ENCODE measurements around the gene ARMC7.
"Not testable (repeated sequence)": the region's sequence is repeated elsewhere in the genome, so short reads cannot be mapped to it uniquely, and the experiment has no call there.

The ARMC7 gene

DNA sequence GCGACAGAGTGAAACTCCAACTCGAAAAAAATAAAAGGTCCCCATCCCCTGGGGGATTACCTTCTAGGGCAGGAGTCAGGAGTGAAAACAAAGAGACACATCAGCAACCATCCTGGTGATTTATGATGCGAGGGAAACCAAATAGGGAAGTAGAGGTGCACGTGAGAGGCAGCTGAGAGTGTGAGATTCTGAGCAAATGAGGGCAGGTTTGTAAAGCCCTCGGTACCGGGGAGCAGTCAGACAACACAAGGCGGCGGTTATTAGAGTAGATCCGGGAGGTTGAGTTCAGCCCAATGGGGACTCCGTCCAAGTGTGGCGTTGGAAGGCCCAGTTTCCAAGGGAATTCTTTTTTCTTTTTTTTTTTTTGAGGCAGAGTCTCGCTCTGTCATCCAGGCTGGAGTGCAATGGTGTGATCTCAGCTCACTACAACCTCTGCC lies 7.4 kb upstream of the ARMC7 start:
- DNase-seq, result peak; percentile 26 to 92 (median 72)

DNA sequence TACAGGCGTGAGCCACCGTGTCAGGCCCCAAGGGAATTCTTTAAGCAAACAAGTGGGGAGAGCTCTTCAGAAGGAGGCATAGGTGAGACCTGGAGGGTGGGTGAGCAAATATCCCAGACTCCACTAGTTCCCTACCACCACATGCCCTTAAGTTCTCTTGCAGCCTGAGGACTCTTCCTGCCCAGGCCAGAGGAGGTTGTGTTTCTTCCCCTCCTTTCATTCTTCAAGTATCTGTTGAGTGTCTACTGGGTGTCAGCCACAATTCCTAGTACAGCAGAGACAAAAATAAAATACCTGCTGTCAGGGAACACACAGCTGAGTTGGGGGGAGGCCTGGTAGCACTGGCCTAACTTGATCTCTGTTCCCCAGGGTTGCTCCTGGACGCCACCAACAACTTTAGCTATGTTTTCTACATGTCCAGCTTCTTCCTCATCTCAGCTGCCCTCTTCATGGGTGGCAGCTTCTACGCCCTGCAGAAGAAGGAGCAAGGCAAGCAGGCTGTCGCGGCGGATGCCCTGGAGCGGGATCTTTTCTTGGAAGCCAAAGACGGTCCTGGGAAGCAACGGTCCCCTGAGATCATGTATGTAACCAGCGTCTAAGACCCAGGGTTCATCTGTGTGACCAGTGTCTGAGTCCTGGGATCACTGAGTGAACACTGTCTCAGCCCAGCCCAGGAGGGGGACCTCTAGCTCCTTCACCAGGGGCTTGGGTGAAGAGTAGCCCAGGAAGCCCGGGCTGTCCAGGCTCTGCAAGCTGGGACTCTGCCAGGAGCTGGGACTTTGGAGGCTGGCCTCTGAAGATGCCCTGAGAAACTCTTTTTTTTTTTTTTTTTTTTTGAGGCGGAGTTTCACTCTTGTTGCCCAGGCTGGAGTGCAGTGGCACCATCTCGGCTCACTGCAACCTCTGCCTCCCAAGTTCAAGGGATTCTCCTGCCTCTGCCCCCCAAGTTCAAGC lies 5.9 kb upstream of the ARMC7 start:
- DNase-seq, result no peak

DNA sequence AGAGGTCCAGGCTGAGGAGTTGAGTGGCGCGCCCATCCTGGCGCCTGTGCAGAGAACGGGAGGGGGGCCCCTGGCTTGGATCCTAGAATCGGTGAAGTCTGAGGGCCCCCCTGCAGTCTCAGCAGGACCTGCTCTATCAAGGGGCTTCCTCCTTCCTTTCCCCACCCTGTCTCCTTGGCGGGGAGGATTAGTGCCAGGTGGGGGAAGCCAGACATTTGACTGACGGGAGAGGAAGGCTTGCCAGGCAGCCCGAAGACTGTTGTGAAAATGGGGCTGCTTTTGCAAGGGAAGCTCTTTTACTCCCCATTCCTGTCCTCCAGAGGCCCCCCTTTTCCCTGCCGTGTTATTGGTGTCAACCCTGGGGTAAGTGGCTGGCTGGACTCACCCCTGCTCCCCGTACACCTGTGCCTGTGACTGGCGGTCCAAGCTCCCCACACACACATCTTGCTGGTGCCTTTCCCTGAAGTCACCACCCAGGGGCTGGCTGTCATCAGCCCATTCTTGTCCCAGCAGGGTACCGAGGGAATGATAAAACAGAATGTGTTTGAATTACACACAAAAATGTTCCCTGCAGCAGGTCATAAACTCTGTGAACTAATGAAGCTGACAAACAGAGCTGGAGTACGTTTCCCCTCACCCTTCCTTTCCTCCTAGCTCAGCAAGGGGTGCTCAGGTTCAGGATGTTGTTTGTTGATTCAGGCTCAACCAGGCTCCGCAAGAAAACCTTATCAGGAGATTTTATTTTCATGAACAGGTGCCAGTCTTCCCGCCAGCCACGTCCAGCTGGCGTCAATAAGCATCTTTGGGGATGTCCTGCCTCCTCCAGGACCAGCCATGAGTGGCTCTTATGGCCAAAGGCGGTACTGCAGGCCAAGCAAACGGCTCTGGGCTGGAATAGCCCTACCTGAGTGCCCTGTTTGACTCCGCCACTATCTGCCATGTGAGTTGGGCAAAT lies 4.4 kb upstream of the ARMC7 start:
- DNase-seq, result peak; percentile 80 to 95 (median 81)

DNA sequence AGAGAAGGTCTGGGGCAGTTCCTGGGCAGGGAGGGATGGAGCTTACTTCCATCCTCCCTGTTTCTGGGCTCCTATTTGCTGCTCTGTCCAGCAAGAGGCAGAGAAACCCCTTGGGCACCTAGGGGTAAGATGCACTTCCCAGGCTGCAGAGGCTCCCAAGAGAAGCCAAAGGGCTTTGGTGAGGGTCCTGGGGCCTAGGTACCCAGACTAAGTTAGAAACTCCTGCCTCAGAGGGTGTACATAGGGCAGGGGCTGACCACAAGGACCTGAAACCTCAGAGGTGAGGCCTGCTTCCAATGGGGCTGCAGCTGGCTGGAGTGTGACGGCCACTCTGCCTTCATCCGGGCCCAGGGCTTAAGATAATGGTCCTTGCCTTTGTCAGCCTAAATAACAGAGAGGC lies 1.6 kb upstream of the ARMC7 start:
- no peak for DNase-seq

DNA sequence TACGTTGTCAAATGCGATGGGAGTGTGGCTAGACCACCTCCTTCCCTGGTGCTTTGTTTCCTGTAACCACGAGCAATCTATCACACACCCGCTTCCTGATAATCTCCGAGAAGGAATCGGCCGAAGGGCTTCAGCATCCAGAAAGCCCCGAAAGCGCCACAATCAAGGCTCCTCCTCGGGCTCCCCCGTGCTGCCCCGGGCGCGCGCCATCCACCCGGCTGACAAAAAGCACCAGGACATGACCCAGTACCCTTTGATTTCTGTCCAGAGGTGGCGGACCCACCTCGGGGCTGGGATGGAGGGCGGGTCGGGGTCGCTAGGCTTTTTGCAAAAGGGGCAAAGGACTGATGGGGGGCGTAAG lies 743 bp upstream of the ARMC7 start:
- no peak for DNase-seq

DNA sequence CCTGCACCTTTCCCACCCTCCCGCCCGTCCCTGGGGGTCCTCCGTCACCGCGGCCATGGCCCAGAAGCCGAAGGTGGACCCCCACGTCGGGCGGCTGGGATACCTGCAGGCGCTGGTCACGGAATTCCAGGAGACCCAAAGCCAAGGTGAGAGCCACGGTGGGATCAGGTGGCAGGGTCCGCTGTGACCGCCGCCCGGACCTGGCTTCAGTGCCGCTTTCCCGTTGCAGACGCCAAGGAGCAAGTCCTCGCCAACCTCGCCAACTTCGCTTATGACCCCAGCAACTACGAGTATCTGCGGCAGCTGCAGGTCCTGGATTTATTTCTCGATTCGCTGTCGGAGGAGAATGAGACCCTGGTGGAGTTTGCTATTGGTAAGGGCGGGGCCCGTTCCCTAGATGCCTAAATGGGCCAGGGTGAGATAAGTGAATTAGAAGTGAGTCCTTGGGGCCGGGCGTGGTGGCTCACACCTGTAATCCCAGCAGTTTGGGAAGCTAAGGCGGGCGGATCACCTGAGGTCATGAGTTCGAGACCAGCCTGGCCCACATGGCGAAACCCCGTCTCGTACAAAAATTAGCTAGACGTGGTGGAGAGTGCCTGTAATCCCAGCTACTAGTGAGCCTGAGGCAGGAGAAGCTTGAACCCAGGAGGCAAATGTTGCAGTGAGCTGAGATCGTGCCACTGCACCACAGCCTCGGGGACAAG lies 617 bp downstream of the ARMC7 start:
- DNase-seq, result peak in 2 of 3 experiments; percentile 36 to 43

DNA sequence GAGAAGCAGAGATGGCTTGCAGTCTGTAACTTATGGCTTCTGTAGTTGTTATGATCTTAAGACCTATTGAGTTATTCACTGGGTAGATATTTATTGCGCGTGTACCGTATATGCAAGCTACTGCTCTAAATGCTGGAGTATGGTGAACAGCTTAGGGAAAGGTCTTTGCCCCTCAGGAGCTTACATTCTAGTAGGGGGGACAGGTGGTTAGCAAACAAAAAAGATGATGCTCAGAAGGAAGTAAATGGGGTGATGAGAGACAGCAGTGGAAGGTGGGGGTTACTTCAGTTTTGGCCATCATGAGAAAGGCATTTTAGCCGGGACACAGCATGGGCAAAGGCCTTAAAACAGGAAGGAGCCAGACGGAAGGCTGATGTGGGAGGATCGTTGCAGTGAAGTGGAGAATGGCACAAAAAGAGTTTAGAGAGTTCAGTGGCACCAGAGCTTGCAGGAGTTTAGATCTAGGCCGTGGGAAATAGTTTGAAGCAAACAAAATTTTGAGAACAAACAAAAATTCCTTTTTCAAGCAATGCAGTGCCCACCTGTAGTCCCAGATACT lies 2.1 kb downstream of the ARMC7 start:
- DNase-seq, result no peak

DNA sequence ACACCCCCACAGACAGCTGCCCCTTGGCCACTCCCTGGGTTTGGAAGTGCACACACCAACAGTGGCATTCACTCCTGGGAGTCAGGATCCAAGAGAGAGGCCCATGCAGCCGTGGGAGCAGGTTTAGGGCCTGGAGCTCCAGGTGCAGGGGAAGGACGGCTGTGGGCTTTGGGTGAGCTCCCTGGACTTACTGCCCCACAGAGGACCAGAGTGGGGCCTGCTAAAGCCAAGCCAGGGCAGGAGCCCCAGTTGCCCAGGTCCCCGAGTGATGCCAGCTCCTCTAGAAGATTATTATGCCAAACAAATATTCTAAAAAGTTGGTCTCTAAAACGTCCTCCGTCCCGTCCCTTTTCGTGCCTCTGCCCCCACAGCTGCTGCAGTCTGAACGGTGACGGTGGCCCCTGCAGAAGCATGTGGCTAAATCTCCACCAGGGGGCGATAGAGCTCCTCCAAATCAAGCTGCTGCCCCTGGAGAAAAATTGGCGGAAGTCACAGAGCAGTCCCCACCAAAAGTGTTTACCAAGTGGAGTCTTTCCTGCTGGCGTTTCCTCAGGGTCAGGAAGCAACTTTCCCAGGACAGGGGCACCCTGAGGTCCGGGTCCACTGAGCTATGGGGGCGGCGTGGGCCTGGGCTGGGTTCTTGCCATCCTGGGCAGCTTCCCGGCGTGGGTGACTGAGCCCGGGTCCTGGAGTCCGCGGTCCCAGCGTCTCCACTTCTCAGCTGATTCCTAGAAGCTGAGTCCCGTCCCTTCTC lies 4.2 kb downstream of the ARMC7 start:
- DNase-seq, result peak; percentile 61 to 86 (median 81)

DNA sequence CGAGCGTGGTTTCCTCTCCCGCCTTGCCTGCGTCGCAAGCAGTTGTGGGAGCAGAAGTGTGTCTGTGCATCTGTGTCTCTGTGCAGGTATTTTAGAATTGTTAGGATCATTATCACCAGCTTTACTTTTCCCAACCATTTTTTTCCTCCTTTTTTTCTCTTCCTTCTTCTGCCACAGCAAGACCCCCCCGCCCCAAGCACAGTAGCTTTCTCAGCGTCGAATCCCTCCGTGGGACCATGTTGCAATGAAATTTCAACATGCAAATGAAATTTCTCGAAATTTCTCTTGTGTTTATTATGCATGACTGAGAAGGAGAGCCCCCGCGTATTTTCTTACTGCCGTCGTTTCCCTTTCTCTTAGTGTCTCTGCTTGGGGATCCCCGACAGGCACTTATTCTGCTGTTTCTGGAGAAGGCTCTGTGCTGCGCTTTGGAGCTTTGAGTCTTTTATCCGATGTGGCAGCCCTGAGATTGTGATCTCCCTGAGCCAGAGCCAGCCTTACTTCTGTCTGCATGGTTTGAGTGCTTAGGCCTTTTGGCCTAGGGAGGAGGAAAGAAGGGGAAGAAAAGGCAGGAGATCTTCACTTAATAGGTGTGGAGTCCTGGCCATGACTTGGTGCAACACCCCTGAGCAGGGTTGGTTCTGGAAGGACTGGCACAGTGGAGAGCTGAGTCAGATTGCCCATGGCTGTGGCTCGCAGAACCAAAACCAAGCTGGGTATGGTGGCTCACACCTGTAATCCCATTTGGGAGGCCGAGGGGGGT lies 5.0 kb downstream of the ARMC7 start:
- no peak for DNase-seq

DNA sequence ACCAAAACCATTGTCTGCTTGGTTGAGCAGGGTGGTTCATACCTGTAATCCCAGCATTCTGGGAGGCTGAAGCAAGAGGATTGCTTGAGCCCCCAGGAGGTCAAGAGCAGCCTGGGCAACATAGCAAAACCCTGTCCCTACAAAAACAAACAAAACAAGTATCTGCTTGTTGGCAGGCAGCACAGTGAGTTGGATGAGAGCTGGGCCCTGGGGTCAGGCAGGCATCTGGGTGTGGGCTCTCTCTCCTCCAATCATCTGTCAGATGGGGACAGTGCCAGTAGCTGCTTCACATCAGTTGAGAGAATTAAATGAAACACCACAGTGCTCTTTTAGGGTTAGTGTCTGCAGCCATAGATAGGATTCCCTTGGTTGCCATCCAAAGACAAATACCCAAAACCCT lies 5.8 kb downstream of the ARMC7 start:
- no peak for DNase-seq

DNA sequence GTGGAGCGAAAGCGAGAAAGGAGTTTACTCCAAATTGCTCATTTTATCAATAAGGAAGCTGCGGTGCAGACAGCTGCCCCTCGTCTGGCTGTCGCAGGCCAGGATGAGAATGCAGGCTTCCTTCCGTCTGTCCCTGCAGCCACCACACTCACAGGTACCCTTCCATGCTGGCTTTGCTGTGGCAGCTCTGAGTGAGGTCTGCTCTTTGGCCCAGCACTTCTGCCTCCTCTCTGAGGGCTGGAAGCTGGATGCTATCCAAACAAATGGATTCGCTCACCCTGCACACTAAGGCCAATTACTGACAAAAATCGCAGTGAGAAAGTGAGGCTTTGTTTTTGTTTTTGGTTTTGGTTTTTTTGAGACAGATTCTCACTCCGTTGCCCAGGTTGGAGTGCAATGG lies 7.0 kb downstream of the ARMC7 start:
- DNase-seq, result no peak

DNA sequence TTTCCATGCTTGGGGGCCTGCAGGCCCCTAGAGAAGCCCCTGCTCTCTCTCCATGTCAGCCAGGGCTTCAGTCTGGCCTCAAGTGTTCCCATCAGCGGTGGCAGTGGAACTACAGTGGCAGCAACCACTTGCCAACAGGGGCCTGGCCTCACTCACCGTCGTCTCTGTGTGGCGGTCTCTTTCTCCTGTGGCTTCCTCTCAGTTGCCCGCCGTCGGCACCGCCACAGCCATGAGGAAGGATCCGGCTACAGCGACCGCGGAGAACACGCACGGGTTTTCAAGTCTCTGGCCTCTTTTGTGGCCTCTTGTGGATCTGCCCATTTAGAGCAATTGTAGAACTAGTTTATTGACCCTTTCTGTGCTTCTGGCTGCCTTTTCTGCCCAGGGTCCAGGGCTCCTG lies 8.5 kb downstream of the ARMC7 start:
- no peak for DNase-seq

DNA sequence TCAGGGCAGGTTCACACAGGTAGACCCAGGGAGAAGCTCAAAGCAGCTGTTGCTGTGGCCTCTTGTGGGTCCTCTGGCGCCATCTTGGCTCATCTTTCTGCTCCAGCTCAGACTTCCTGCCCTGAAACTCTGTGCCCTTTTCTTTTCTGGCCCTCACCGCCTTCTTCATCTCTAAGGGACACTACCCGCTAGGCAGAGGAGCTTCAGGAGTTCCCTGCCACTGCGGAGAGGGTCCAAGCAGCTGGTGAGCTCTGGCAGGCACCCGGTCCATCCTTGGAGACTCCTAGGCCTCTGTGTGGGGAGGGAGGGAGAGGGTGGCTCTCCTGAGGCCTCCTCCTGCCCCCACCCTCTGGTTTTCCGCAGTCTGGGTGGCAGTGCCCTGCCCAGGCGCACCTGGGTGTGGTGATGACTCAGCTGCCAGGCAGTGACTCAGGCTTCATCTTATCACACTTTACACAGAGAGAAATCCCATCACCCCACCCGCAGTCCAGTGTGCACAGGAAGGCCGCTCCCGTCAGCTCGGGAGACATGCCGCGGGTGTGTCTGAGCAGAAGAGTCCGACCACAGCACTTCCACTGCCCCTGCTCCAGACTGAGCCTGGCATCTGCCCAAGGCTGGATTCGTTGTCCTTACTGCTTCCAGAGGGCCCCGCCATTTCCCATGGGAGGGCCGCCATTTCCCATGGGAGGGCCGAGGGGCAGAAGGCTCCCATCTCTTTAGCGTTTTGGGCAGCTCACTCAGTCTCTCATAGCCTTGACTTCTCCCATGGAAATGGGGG lies 14.5 kb downstream of the ARMC7 start:
- peak in 1 of 3 experiments; percentile 41 for DNase-seq

DNA sequence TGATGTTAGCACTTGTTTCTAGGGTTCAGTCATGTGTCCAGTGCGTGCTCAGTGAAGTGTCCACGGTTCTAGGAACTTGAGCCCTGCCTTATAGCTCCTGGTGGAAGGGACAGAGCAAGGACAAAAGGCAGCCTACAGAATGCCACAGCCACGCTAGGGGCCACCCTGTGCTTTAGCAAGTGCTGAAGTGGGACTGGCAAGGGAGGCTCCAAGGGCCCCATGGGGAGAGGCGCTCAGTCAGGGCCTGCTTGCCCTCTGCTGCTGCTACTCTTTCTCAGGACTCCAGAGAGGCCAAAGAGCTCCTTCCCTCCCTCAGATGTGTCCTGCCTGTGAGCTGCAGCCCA lies 15.0 kb downstream of the ARMC7 start:
- no peak for DNase-seq

DNA sequence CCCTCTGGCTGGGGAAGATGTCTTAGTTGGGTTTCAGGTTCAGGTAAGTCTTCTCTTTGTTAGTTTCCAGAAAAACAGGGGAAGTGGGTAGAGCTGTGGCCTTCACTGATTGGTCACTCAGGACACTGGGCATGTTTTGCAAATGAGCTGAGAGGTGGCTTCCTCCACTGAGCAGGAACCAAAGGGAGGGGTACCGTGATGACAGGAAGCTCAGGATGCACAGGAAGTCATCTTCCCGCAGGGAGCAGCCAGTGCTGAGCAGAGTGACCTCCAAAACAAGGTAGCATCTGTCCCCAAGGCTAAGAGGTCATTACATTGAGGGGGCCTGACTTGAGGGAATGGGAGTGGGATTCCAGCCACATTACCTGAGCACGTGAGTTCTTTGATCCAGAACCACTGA lies 16.2 kb downstream of the ARMC7 start:
- no peak for DNase-seq

DNA sequence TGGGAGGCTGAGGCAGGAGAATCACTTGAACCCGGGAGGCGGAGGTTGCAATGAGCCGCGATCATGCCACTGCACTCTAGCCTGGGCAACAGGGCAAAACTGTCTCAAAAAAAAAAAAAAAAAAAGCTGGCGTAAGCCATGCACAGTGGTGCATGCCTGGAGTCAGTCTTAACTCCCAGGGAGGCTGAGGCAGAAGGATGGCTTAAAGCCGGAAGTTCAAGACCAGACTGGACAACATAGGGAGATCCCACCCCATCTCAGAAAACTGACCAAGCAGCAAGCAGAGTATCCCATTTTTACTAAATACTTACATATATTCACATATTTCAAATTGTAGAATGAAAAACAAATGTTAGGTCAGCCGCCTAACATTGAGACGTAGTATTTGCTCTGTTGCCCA lies 17.2 kb downstream of the ARMC7 start:
- DNase-seq, result no peak

DNA sequence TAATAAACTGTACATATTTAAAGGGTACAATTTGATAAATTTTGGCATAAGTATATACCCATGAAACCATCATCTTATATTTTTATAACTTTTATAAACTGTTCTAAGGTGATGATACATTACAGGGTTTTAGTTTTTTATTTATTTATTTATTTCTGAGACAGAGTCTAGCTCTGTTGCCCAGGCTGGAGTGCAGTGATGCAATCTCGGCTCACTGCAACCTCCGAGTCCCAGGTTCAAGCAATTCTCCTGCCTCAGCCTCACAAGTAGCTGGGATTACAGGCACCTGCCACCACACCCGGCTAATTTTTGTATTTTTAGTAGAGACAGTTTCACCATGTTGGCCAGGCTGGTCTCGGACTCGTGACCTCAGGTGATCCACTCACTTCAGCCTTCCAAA lies 18.2 kb downstream of the ARMC7 start:
- not testable (repeated sequence) for DNase-seq

DNA sequence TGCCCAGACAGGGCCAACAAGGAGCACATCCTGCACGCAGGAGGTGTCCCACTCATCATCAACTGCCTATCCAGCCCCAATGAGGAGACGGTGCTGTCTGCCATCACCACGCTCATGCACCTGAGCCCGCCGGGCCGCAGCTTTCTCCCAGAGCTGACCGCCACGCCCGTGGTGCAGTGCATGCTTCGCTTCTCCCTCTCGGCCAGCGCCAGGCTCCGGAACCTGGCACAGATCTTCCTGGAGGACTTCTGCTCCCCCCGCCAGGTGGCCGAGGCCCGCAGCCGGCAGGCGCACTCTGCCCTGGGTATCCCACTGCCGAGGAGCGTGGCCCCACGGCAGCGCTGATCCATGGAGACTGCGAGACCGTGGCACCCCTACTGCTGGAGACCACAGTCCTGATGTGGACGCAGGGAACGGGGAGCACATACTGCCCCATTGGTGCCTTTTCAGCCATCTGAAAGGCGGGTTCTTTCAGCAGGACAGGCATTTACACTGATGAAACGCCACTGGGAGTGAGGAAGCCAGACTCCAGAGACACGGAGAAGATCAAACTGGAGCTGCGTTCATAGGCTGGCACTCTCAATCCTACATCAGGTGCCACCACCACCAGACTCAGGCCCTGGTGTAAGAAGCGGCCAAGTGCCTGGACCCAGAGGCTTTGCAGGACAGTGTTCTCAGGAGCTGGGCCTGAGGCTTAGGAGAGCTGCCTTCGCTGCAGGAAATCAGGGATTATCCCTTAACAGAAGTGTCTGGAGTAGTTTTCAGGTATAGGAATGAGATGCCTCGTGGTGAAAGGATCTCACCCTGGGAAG lies 19.1 kb downstream of the ARMC7 start:
- DNase-seq, result no peak

DNA sequence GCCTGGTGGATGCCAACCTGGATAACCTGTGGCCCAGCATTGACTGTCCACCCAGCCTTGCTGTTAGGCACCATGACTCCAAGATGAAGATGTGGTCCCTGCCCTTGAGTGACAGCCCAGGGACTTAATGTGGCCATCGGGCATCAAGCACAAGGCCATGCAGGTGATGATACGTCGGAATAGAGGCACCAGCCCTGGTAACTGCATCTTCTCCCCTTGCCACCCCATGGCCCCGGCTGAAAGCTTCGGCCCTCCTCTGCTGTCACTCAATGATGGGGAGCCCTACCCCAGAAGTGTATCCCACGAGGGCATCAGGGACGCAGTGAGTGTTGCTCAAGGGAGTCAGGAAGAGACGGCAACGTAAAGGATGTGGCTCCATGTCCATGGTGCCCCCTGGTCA lies 19.8 kb downstream of the ARMC7 start:
- DNase-seq, result no peak

Data from NCI-H1417 (cell line).